ENCODE measurements around the gene GRHL1. TPM values are rescaled to one million over a fixed set of nuclear protein-coding genes. Genes with fewer than 3 reads are reported as not detected.

Gene GRHL1
- total RNA-seq, 1 donor from 2014 or later = 126 TPM

- H3K27me3 ChIP-seq = no peaks in the 10 kb centered on the region
- no peaks in the 10 kb centered on the region for H3K9me3 ChIP-seq
- intact Hi-C loops (cut with DNase I) = no loop called here
- H3K4me3 ChIP-seq = no peak overlapping the region
- H3K4me1 ChIP-seq = peaks cover 4% of the 10 kb centered on the region
- DNase-seq (ENCODE audit: extremely low spot score in 2 of 2) = peak in 1 of 2 donors; percentile 62
- peak overlapping the region; percentile 45 for H3K27ac ChIP-seq
- no peaks in the 10 kb centered on the region for H3K36me3 ChIP-seq
- TF ChIP-seq POLR2A (IDR thresholded peaks at IDR 0.05) (no peak), CTCF (IDR thresholded peaks at IDR 0.05) (no peak), POLR2AphosphoS5 (IDR thresholded peaks at IDR 0.05; ENCODE audit: insufficient read depth in 1 of 2, low read depth in 1 of 2) (no peak)
Observed at GRCh38 chr2:9941196-9941995, 10.1 kb upstream of the GRHL1 start.

GRCh38 chr2:9941996-9942390, 9.5 kb upstream of the GRHL1 start:
- intact Hi-C loops (cut with DNase I) = no loop called here
- H3K4me1 ChIP-seq = peaks cover 4% of the 10 kb centered on the region
- no peaks in the 10 kb centered on the region for H3K36me3 ChIP-seq
- DNase-seq (ENCODE audit: extremely low spot score in 2 of 2) = peak in 1 of 2 donors; percentile 65
- no peak overlapping the region for H3K27ac ChIP-seq
- no peaks in the 10 kb centered on the region for H3K27me3 ChIP-seq
- no peak for TF ChIP-seq CTCF (IDR thresholded peaks at IDR 0.05)
- TF ChIP-seq POLR2AphosphoS5 (IDR thresholded peaks at IDR 0.05; ENCODE audit: insufficient read depth in 1 of 2, low read depth in 1 of 2) = no peak
- H3K4me3 ChIP-seq = no peak overlapping the region
- H3K9me3 ChIP-seq = no peaks in the 10 kb centered on the region

- no peaks in the 10 kb centered on the region for H3K9me3 ChIP-seq
- peak overlapping the region; percentile 32 for H3K27ac ChIP-seq
- peak in 1 of 2 donors; percentile 69 for DNase-seq (ENCODE audit: extremely low spot score in 2 of 2)
- intact Hi-C loops (cut with DNase I) = no loop called here
- no peaks in the 10 kb centered on the region for H3K27me3 ChIP-seq
- TF ChIP-seq POLR2AphosphoS5 (IDR thresholded peaks at IDR 0.05; ENCODE audit: insufficient read depth in 1 of 2, low read depth in 1 of 2) (no peak), POLR2A (IDR thresholded peaks at IDR 0.05) (no peak), CTCF (IDR thresholded peaks at IDR 0.05) (no peak)
- peaks cover 4% of the 10 kb centered on the region for H3K4me1 ChIP-seq
- H3K36me3 ChIP-seq = no peaks in the 10 kb centered on the region
- H3K4me3 ChIP-seq = no peak overlapping the region
Observed at GRCh38 chr2:9944330-9944758, 7.1 kb upstream of the GRHL1 start.

- Histone ChIP-seq H3K4me3 (no peak overlapping the region), H3K9me3 (no peaks in the 10 kb centered on the region), H3K27ac (peak overlapping the region; percentile 32), H3K27me3 (no peaks in the 10 kb centered on the region), H3K36me3 (no peaks in the 10 kb centered on the region), H3K4me1 (peaks cover 2% of the 10 kb centered on the region)
- DNase-seq (ENCODE audit: extremely low spot score in 2 of 2) = peak in 1 of 2 donors; percentile 80
- no peak for TF ChIP-seq POLR2AphosphoS5 (IDR thresholded peaks at IDR 0.05; ENCODE audit: insufficient read depth in 1 of 2, low read depth in 1 of 2)
- no peak for TF ChIP-seq POLR2A (IDR thresholded peaks at IDR 0.05)
- TF ChIP-seq CTCF (IDR thresholded peaks at IDR 0.05) = no peak
- intact Hi-C loops (cut with DNase I) = no loop called here
Observed at GRCh38 chr2:9945596-9945995, 5.9 kb upstream of the GRHL1 start.

- Histone ChIP-seq H3K27ac (no peak overlapping the region), H3K27me3 (no peaks in the 10 kb centered on the region), H3K36me3 (no peaks in the 10 kb centered on the region), H3K4me1 (no peaks in the 10 kb centered on the region), H3K4me3 (no peak overlapping the region), H3K9me3 (no peaks in the 10 kb centered on the region)
- TF ChIP-seq POLR2A (IDR thresholded peaks at IDR 0.05) = no peak
- no peak for TF ChIP-seq CTCF (IDR thresholded peaks at IDR 0.05)
- TF ChIP-seq POLR2AphosphoS5 (IDR thresholded peaks at IDR 0.05; ENCODE audit: insufficient read depth in 1 of 2, low read depth in 1 of 2) = no peak
- intact Hi-C loops (cut with DNase I) = no loop called here
- DNase-seq (ENCODE audit: extremely low spot score in 2 of 2) = peak in 1 of 2 donors; percentile 67
Observed at GRCh38 chr2:9946076-9946475, 5.4 kb upstream of the GRHL1 start.

Measured in vagina (tissue), 2 donors.